ENCODE results near the gene TMEM231. TPM values are rescaled to one million over a fixed set of nuclear protein-coding genes. Genes with fewer than 3 reads are reported as not detected.

Gene TMEM231, protein sequence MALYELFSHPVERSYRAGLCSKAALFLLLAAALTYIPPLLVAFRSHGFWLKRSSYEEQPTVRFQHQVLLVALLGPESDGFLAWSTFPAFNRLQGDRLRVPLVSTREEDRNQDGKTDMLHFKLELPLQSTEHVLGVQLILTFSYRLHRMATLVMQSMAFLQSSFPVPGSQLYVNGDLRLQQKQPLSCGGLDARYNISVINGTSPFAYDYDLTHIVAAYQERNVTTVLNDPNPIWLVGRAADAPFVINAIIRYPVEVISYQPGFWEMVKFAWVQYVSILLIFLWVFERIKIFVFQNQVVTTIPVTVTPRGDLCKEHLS
- polyA plus RNA-seq (2012; ENCODE audit: insufficient read length, low read depth) = 6.5 TPM

DNA sequence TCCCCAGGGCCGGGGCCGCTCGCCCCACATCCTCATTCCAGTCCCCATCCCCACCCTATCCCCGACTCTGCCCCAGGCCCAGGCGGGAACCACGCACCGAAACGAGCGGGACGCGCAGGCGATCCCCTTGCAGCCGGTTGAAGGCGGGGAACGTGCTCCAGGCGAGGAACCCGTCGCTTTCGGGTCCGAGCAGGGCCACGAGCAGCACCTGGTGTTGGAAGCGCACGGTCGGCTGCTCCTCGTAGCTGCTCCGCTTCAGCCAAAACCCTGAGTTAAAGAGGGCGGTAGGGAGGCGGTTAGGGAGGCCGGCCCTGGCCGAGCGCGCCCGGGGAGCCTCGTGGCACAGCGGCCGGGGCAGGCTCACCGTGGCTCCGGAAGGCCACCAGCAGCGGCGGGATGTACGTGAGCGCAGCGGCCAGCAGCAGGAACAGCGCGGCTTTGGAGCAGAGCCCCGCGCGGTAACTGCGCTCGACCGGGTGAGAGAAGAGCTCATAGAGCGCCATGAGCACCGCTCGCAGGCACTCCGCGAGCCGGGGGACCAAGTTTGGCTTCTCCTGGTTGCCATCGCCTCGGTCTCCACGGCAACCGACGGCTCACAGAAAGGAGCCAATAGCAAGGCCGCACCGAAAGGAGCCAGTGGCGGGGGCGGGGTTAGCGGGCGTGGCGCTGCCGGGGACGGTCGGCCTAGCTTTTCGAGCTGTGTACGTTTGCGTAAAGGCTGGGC, at the start of gene TMEM231:
Gene TMEM231, minus strand, starts transcription at position 546 of the 724 bp plus-strand sequence. Its CDS starts 43 bp downstream, at position 503.
- no peak for TF ChIP-seq FOXP2 (optimal IDR thresholded peaks at IDR 0.05; ENCODE audit: borderline replicate concordance, extremely low read depth, extremely low read length, insufficient read depth)
- TF ChIP-seq SIN3A (IDR thresholded peaks at IDR 0.05; ENCODE audit: borderline replicate concordance, insufficient read depth, low read length) = peak; percentile 38; the same call in 1 of the 2 replicates

DNA sequence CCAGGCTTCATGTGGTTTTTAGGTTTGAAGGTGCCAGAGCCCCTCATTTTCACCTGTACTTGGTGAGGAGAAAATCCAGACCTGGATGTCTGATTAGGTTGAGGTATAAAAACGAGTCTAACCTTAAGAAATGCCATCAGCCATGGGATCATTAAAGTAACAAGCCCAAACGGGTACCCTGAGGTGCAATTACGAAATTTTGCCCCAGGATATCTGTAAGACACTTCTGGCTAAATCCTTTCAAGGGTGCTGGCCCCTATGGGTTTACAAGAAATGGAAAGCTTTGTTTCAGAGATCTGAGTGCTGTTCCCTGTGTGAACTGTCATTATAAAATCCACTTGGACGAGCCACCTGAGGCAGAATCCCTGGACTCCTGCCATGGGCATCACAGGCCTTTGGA, 47.2 kb upstream of the TMEM231 start:
- TF ChIP-seq SIN3A (IDR thresholded peaks at IDR 0.05; ENCODE audit: borderline replicate concordance, insufficient read depth, low read length) = no peak
- no peak for TF ChIP-seq TAF1 (IDR thresholded peaks at IDR 0.05; ENCODE audit: borderline replicate concordance, insufficient read depth, low read length)
- TF ChIP-seq, protein P1, sequence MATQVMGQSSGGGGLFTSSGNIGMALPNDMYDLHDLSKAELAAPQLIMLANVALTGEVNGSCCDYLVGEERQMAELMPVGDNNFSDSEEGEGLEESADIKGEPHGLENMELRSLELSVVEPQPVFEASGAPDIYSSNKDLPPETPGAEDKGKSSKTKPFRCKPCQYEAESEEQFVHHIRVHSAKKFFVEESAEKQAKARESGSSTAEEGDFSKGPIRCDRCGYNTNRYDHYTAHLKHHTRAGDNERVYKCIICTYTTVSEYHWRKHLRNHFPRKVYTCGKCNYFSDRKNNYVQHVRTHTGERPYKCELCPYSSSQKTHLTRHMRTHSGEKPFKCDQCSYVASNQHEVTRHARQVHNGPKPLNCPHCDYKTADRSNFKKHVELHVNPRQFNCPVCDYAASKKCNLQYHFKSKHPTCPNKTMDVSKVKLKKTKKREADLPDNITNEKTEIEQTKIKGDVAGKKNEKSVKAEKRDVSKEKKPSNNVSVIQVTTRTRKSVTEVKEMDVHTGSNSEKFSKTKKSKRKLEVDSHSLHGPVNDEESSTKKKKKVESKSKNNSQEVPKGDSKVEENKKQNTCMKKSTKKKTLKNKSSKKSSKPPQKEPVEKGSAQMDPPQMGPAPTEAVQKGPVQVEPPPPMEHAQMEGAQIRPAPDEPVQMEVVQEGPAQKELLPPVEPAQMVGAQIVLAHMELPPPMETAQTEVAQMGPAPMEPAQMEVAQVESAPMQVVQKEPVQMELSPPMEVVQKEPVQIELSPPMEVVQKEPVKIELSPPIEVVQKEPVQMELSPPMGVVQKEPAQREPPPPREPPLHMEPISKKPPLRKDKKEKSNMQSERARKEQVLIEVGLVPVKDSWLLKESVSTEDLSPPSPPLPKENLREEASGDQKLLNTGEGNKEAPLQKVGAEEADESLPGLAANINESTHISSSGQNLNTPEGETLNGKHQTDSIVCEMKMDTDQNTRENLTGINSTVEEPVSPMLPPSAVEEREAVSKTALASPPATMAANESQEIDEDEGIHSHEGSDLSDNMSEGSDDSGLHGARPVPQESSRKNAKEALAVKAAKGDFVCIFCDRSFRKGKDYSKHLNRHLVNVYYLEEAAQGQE (IDR thresholded peaks at IDR 0.05; ENCODE audit: insufficient read depth in 1 of 2, low read depth in 2 of 2, low read length in 2 of 2) = no peak
- TF ChIP-seq POLR2AphosphoS5 (IDR thresholded peaks at IDR 0.05; ENCODE audit: low read depth, low read length) = no peak

DNA sequence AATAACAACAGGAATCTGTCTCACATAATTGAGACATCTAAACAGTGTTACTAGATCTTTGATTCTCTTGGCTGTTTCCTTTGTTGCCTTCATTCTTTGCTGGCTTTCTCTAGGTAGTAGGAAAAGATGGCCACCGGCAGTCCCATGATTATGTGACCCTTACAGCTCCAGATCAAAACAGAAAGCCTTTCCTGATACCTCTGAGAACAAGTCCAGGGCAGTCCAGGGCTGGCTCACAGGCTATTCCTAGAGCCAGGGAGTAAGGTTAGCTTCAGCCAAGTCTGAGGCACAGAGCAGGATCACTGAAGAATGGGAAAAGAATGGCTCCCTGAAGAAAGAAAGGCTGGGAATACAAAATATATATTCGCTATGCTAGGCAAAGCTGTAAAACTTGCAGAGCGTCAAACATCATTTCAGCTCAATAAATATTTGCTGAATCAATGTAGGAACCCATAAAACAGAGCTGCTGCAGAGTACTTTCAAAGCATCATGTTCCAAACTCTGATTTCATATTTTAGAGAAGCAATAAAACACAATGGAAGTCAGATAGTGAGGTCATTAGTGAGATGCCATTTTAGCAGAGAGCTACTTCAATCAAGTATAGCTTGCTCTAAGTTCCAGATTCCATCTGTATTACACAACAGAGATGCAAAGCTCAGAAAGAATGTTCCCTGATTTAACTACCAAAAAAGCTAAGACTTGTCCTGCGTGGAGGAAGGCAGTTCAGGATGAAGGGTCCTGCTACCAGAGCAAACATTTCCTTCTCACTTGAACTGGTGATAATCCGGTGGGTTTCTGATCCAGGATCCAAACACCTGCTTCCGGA, 43.6 kb upstream of the TMEM231 start:
- TF ChIP-seq SIN3A (IDR thresholded peaks at IDR 0.05; ENCODE audit: borderline replicate concordance, insufficient read depth, low read length) (no peak), POLR2AphosphoS5 (IDR thresholded peaks at IDR 0.05; ENCODE audit: low read depth, low read length) (no peak), FOXP2 (optimal IDR thresholded peaks at IDR 0.05; ENCODE audit: borderline replicate concordance, extremely low read depth, extremely low read length, insufficient read depth) (no peak), TAF1 (IDR thresholded peaks at IDR 0.05; ENCODE audit: borderline replicate concordance, insufficient read depth, low read length) (no peak)
- TF ChIP-seq, protein P1 (IDR thresholded peaks at IDR 0.05; ENCODE audit: insufficient read depth in 1 of 2, low read depth in 2 of 2, low read length in 2 of 2) = no peak

DNA sequence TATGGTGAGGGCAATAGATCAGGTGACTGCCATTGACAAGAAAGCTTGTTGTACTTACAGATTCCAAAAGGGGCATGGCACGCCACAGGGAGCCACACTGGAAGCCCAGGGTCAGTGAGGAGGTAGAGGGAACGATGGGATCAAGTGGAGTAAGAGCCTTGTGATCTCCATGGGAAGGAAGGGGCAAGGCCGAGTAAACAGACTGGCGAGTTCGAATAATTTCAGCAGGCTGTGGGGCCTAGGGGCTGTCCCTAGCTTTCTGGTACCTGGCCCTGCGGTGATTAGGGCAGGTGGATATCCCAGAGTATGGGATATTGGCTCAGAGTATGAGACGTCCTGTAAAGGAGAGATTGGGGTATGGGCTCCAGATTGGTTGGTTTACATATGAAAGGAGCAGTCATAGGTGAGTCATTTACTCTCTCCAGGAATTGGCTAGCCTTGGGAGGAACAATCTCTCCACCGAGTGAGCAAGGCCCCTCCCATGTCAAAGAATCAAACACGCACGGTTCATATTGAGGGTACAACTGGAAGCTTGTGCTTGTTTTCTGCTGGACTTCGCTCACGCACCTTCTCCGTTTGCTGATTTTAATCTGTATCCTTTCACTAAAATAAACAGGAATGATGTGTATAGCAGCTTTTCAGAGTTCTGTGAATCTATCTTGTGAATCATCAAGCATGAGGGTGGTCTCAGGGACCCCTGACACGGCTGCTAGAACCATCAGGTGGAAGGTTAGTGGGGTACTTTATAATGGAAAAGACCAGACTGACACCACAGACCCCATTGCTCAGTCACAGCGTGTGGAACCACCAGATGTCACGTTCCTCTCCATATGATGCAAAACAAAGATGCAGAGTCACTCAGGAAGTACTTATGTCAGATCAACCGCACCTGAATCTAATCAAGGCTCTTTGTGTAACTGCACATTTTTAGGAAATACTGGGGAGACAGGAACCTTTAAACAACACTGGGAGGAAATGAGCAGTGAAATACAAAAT, 38.1 kb upstream of the TMEM231 start:
- no peak for TF ChIP-seq POLR2AphosphoS5 (IDR thresholded peaks at IDR 0.05; ENCODE audit: low read depth, low read length)
- TF ChIP-seq, protein P1 (IDR thresholded peaks at IDR 0.05; ENCODE audit: insufficient read depth in 1 of 2, low read depth in 2 of 2, low read length in 2 of 2) = no peak
- TF ChIP-seq TAF1 (IDR thresholded peaks at IDR 0.05; ENCODE audit: borderline replicate concordance, insufficient read depth, low read length) = no peak
- no peak for TF ChIP-seq FOXP2 (optimal IDR thresholded peaks at IDR 0.05; ENCODE audit: borderline replicate concordance, extremely low read depth, extremely low read length, insufficient read depth)
- no peak for TF ChIP-seq SIN3A (IDR thresholded peaks at IDR 0.05; ENCODE audit: borderline replicate concordance, insufficient read depth, low read length)
